Loucy (cell line): ENCODE results near the gene DPY19L1.
"Not testable (repeated sequence)": the region's sequence is repeated elsewhere in the genome, so short reads cannot be mapped to it uniquely, and the experiment has no call there.

Experiments
- EZH2phosphoT487 ChIP-seq: fragments of 200-600 bp; IDR thresholded peaks from 2 replicates; pipeline ENCODE4 v1.6.1; 2018; ENCODE audit warnings: antibody characterized with exemption, mild to moderate bottlenecking, moderate library complexity, borderline replicate concordance
- TF ChIP-seq, protein P1 (sequence below): fragments of 200-600 bp; sonication (generic); conservative IDR thresholded peaks from 2 replicates; pipeline ENCODE4 v1.5.1; 2014; ENCODE audit warnings: mild to moderate bottlenecking, antibody characterized with exemption, low read length

DNA sequence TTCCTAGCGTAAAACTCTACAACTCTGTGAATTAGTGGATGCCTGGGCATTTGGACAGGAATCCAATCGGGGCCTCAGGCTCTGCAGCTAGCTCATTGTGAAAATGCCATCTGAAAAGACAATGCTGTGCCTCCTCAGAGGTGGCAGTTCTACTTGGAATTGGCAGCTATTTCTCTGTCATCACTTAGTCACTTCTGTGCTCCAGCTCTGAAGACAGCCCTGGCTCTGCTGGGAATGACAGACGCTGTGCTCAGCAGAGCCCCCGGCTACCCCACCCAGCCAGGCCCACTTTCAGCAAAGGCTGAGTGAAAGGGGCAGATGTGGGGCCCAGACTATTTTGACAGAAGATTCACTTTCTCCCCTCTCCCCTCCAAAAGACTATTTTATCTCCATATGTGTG, 119.8 kb downstream of the DPY19L1 start:
- TF ChIP-seq, protein P1, sequence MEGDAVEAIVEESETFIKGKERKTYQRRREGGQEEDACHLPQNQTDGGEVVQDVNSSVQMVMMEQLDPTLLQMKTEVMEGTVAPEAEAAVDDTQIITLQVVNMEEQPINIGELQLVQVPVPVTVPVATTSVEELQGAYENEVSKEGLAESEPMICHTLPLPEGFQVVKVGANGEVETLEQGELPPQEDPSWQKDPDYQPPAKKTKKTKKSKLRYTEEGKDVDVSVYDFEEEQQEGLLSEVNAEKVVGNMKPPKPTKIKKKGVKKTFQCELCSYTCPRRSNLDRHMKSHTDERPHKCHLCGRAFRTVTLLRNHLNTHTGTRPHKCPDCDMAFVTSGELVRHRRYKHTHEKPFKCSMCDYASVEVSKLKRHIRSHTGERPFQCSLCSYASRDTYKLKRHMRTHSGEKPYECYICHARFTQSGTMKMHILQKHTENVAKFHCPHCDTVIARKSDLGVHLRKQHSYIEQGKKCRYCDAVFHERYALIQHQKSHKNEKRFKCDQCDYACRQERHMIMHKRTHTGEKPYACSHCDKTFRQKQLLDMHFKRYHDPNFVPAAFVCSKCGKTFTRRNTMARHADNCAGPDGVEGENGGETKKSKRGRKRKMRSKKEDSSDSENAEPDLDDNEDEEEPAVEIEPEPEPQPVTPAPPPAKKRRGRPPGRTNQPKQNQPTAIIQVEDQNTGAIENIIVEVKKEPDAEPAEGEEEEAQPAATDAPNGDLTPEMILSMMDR = not testable (repeated sequence)
- not testable (repeated sequence) for TF ChIP-seq EZH2phosphoT487
